Measurements from ENCODE around the gene SLC4A1AP. TPM values are rescaled to one million over a fixed set of nuclear protein-coding genes. Genes with fewer than 3 reads are reported as not detected.

SLC4A1AP gene
- total and polyA plus RNA-seq, 9 of the 15 experiments (the other 6 are each of a cell fraction or from before 2014, with no cell fraction given), result 8.1 to 40.5 (median 35.3) TPM

- TF ChIP-seq, protein P1, sequence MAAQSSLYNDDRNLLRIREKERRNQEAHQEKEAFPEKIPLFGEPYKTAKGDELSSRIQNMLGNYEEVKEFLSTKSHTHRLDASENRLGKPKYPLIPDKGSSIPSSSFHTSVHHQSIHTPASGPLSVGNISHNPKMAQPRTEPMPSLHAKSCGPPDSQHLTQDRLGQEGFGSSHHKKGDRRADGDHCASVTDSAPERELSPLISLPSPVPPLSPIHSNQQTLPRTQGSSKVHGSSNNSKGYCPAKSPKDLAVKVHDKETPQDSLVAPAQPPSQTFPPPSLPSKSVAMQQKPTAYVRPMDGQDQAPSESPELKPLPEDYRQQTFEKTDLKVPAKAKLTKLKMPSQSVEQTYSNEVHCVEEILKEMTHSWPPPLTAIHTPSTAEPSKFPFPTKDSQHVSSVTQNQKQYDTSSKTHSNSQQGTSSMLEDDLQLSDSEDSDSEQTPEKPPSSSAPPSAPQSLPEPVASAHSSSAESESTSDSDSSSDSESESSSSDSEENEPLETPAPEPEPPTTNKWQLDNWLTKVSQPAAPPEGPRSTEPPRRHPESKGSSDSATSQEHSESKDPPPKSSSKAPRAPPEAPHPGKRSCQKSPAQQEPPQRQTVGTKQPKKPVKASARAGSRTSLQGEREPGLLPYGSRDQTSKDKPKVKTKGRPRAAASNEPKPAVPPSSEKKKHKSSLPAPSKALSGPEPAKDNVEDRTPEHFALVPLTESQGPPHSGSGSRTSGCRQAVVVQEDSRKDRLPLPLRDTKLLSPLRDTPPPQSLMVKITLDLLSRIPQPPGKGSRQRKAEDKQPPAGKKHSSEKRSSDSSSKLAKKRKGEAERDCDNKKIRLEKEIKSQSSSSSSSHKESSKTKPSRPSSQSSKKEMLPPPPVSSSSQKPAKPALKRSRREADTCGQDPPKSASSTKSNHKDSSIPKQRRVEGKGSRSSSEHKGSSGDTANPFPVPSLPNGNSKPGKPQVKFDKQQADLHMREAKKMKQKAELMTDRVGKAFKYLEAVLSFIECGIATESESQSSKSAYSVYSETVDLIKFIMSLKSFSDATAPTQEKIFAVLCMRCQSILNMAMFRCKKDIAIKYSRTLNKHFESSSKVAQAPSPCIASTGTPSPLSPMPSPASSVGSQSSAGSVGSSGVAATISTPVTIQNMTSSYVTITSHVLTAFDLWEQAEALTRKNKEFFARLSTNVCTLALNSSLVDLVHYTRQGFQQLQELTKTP (IDR thresholded peaks at IDR 0.05; ENCODE audit: low read depth in 1 of 2, partially characterized antibody in 2 of 2), result peak in 1 of 2 experiments; percentile 72
- TF ChIP-seq CC2D1A (IDR thresholded peaks at IDR 0.05) (peak; percentile 82), ZNF263 (CRISPR knock-in tag; IDR thresholded peaks at IDR 0.05; ENCODE audit: borderline replicate concordance) (peak; percentile 52; the same call in 1 of the 2 replicates), WHSC1 (IDR thresholded peaks at IDR 0.05; ENCODE audit: low read length) (no peak), U2AF1 (optimal IDR thresholded peaks at IDR 0.05; ENCODE audit: low read depth, low read length) (no peak), ZNF592 (IDR thresholded peaks at IDR 0.05) (no peak), CTCF (IDR thresholded peaks at IDR 0.05 in 2 of 3, conservative IDR thresholded peaks at IDR 0.05 in 1 of 3; ENCODE audit: insufficient read depth in 2 of 3, low read depth in 1 of 3, low read length in 3 of 3) (peak; percentile 90 to 94 (median 93))
- TF ChIP-seq, protein P2, sequence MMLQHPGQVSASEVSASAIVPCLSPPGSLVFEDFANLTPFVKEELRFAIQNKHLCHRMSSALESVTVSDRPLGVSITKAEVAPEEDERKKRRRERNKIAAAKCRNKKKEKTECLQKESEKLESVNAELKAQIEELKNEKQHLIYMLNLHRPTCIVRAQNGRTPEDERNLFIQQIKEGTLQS (IDR thresholded peaks at IDR 0.05), result no peak
- TF ChIP-seq, protein P2 (CRISPR knock-in tag; conservative IDR thresholded peaks at IDR 0.05), result 0 out of 2 replicates have a peak, but pooled peaks have one; percentile 47
- TF ChIP-seq, protein P3, sequence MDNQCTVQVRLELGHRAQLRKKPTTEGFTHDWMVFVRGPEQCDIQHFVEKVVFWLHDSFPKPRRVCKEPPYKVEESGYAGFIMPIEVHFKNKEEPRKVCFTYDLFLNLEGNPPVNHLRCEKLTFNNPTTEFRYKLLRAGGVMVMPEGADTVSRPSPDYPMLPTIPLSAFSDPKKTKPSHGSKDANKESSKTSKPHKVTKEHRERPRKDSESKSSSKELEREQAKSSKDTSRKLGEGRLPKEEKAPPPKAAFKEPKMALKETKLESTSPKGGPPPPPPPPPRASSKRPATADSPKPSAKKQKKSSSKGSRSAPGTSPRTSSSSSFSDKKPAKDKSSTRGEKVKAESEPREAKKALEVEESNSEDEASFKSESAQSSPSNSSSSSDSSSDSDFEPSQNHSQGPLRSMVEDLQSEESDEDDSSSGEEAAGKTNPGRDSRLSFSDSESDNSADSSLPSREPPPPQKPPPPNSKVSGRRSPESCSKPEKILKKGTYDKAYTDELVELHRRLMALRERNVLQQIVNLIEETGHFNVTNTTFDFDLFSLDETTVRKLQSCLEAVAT (IDR thresholded peaks at IDR 0.05), result 0 out of 4 replicates have a peak, but pooled peaks of 1 of the 2 experiments have one; percentile 37
- TF ChIP-seq, protein P4, sequence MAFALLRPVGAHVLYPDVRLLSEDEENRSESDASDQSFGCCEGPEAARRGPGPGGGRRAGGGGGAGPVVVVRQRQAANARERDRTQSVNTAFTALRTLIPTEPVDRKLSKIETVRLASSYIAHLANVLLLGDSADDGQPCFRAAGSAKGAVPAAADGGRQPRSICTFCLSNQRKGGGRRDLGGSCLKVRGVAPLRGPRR (CRISPR knock-in tag; IDR thresholded peaks at IDR 0.05), result no peak
Observed at GRCh38 chr2:27703638-27704341, 40.1 kb downstream of the SLC4A1AP start (continued).
